ENCODE data around the gene ANKRD44.

- TF ChIP-seq CTCF (IDR thresholded peaks at IDR 0.05) (no peak), POLR2A (IDR thresholded peaks at IDR 0.05) (no peak)
Observed at GRCh38 chr2:197339496-197340220, 29.1 kb upstream of the ANKRD44 start.
